A673 (cell line): ENCODE data around the gene DGUOK. TPM values are rescaled to one million over a fixed set of nuclear protein-coding genes. Genes with fewer than 3 reads are reported as not detected.
"Not testable (repeated sequence)": the region's sequence is repeated elsewhere in the genome, so short reads cannot be mapped to it uniquely, and the experiment has no call there.

ENCODE experiments used
- BruUV-seq: library from RNA; stranded (reverse); fragments of 400-500 nt; replicated peaks from 2 replicates; lab custom pipeline; 2021; lab: Mats Ljungman, UMichigan
- CTCF ChIA-PET: fragments of 300-600 bp; sonication (Branson Sonifier 250); formaldehyde crosslinking; loops from one replicate; lab custom pipeline; 2022; ENCODE audit warnings: antibody characterized with exemption; lab: Charles Lee
- POLR2A ChIA-PET: fragments of 300-600 bp; sonication (Branson Sonifier 250); formaldehyde crosslinking; loops from one replicate; lab custom pipeline; 2022; ENCODE audit warnings: antibody characterized with exemption; ENCODE audit not compliant: low non-redundant PET; lab: Charles Lee
- DNase-seq: peaks from one replicate; pipeline ENCODE4 v3.0.0-alpha.2; 2015; ENCODE audit warnings: low spot score
- H3K27ac ChIP-seq: fragments of 200-600 bp; sonication (generic); 2 replicates; pipeline ENCODE4 v1.5.1; 2016; ENCODE audit warnings: mixed run types, low read depth, mild to moderate bottlenecking, mixed read lengths, antibody characterized with exemption, low read length; ENCODE audit not compliant: poor library complexity, severe bottlenecking
- H3K27me3 ChIP-seq: fragments of 200-600 bp; sonication (generic); replicated peaks from 2 replicates; pipeline ENCODE4 v1.6.1; 2017; ENCODE audit warnings: mixed run types, low read depth, mild to moderate bottlenecking, mixed read lengths, antibody characterized with exemption, low read length; ENCODE audit not compliant: insufficient read depth, poor library complexity
- H3K36me3 ChIP-seq: fragments of 200-600 bp; sonication (generic); 2 replicates; pipeline ENCODE4 v1.6.1; 2016; ENCODE audit warnings: mixed run types, mild to moderate bottlenecking, mixed read lengths, antibody characterized with exemption, low read length; ENCODE audit not compliant: insufficient read depth, poor library complexity, severe bottlenecking
- H3K4me1 ChIP-seq: fragments of 200-600 bp; sonication (generic); 2 replicates; pipeline ENCODE4 v1.6.1; 2017; ENCODE audit warnings: mixed run types, mild to moderate bottlenecking, mixed read lengths, antibody characterized with exemption, low read length; ENCODE audit not compliant: insufficient read depth, poor library complexity, severe bottlenecking
- H3K4me3 ChIP-seq: fragments of 200-600 bp; sonication (generic); 2 replicates; pipeline ENCODE4 v1.5.1; 2016; ENCODE audit warnings: low read depth, mixed run types, mild to moderate bottlenecking, mixed read lengths, low read length; ENCODE audit not compliant: poor library complexity, severe bottlenecking
- H3K9me3 ChIP-seq: fragments of 200-600 bp; sonication (generic); 2 replicates; pipeline ENCODE4 v1.6.1; 2016; ENCODE audit warnings: mixed run types, low read depth, mild to moderate bottlenecking, mixed read lengths, antibody characterized with exemption, low read length; ENCODE audit not compliant: poor library complexity, severe bottlenecking
- CTCF ChIP-seq: fragments of 300-800, 200-600 bp; sonication (generic); conservative IDR thresholded peaks from 2 replicates; pipeline ENCODE4 v1.5.1; 2017; ENCODE audit warnings: low read depth, mild to moderate bottlenecking, antibody characterized with exemption, low read length, moderate library complexity, mixed read lengths
- EZH2 ChIP-seq: fragments of 200-600 bp; sonication (generic); IDR thresholded peaks from 2 replicates; pipeline ENCODE4 v1.6.1; 2017; ENCODE audit warnings: borderline replicate concordance, low read depth, mild to moderate bottlenecking, mixed read lengths, antibody characterized with exemption, low read length; ENCODE audit not compliant: poor library complexity, severe bottlenecking
- intact Hi-C: fragments of 100-400 bp; cut with micrococcal nuclease; formaldehyde crosslinking; loops from one replicate; pipeline ENCODE4 v1.10.0; 2022; ENCODE audit not compliant: unreplicated experiment
- total RNA-seq: library from RNA; stranded (reverse); gene quantifications from 2 replicates; pipeline ENCODE4 v1.2.3, GENCODE V29; 2021

DGUOK gene
- total RNA-seq, 1 experiment from 2014 or later, result 106 TPM

- peak overlapping the region; percentile 7 for H3K27ac ChIP-seq
- H3K4me1 ChIP-seq, result no peaks in the 10 kb centered on the region
- no peak overlapping the region for H3K4me3 ChIP-seq
- H3K36me3 ChIP-seq, result peaks cover 12% of the 10 kb centered on the region
- no TSS peak for BruUV-seq
- no peak for DNase-seq
- H3K27me3 ChIP-seq, result no peaks in the 10 kb centered on the region
- ChIA-PET POLR2A (interaction anchor here (0.7 kb wide), 1 partner anchor 12 kb away, joined by 3 read pairs; no protein-coding TSS in a partner anchor), CTCF (no interaction called here)
- no peaks in the 10 kb centered on the region for H3K9me3 ChIP-seq
- no peak for TF ChIP-seq EZH2
- TF ChIP-seq CTCF, result no peak
- intact Hi-C loops, result no loop called here
These were observed 12.2 kb downstream of the DGUOK start for GRCh38 chr2:73938718-73939352.

- CTCF ChIA-PET, result no interaction called here
- no TSS peak for BruUV-seq
- intact Hi-C loops, result no loop called here
These were observed 12.7 kb downstream of the DGUOK start for GRCh38 chr2:73939419-73939818.

DNA sequence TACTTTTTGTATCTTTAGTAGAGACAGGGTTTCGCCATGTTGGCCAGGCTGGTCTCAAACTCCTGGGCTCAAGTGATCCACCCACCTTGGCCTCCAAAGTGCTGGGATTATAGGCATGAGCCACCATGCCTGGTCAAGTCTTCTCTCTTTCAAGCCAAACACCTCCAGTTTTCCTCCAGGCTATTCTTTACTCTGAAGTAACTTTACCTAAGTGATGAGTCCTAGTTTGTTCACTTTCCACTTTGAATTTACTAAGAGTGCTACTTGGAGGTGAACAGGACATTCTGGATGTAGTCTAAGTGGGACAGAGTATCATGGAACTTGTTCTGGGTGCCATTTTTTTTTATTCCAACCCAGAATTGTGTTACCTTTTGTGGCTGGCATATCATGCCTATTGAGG, 13.4 kb downstream of the DGUOK start:
- H3K27me3 ChIP-seq, DNase-seq, intact Hi-C loops, H3K4me1 ChIP-seq, H3K9me3 ChIP-seq, CTCF ChIA-PET, H3K27ac ChIP-seq, H3K4me3 ChIP-seq, BruUV-seq, POLR2A ChIA-PET: not testable (repeated sequence)
- H3K36me3 ChIP-seq, result peaks cover 17% of the 10 kb centered on the region

More at GRCh38 chr2:73939419-73939818, 12.7 kb downstream of the DGUOK start:
- no peaks in the 10 kb centered on the region for H3K27me3 ChIP-seq
- TF ChIP-seq CTCF, result no peak
- no peak for TF ChIP-seq EZH2
- no peaks in the 10 kb centered on the region for H3K9me3 ChIP-seq
- POLR2A ChIA-PET, result no interaction called here
- no peak overlapping the region for H3K4me3 ChIP-seq
- no peak overlapping the region for H3K27ac ChIP-seq
- peak; percentile 14 for DNase-seq
- H3K4me1 ChIP-seq, result no peaks in the 10 kb centered on the region
- H3K36me3 ChIP-seq, result peaks cover 11% of the 10 kb centered on the region

- Histone ChIP-seq H3K27ac (no peak overlapping the region), H3K4me3 (no peak overlapping the region)
- intact Hi-C loops, result no loop called here
These were observed 16.0 kb downstream of the DGUOK start for GRCh38 chr2:73942664-73943063.

More at GRCh38 chr2:73942664-73943063, 16.0 kb downstream of the DGUOK start:
- ChIA-PET CTCF (no interaction called here), POLR2A (no interaction called here)
- no peak for DNase-seq
- no peaks in the 10 kb centered on the region for H3K27me3 ChIP-seq
- H3K36me3 ChIP-seq, result peaks cover 37% of the 10 kb centered on the region
- no TSS peak for BruUV-seq
- TF ChIP-seq EZH2, result no peak
- no peak for TF ChIP-seq CTCF
- H3K9me3 ChIP-seq, result no peaks in the 10 kb centered on the region
- no peaks in the 10 kb centered on the region for H3K4me1 ChIP-seq
